Osteoblast (primary cell): ENCODE results near the gene CCDC83. TPM values are rescaled to one million over a fixed set of nuclear protein-coding genes. Genes with fewer than 3 reads are reported as not detected.

Experiments
- DNase-seq: peaks from one replicate; pipeline ENCODE4 v3.0.0; 2011; ENCODE audit warnings: low spot score, mixed read lengths; ENCODE audit not compliant: insufficient read length; ENCODE audit errors: missing footprints
- H2AFZ ChIP-seq: 2 replicates; pipeline ENCODE4 v1.6.0; 2011; ENCODE audit warnings: mild to moderate bottlenecking, low read length
- H3K27ac ChIP-seq: 2 replicates; pipeline ENCODE4 v1.5.1; 2011; ENCODE audit warnings: mild to moderate bottlenecking, low read depth, low read length, moderate library complexity
- H3K27me3 ChIP-seq: 2 replicates; pipeline ENCODE4 v1.6.0; 2012; ENCODE audit warnings: mild to moderate bottlenecking, control low read depth, inconsistent platforms, low read length, moderate library complexity; ENCODE audit not compliant: insufficient read depth
- H3K36me3 ChIP-seq: 2 replicates; pipeline ENCODE4 v1.5.1; 2011; ENCODE audit warnings: mild to moderate bottlenecking, low read length, control low read depth, moderate library complexity; ENCODE audit not compliant: insufficient read depth
- H3K4me1 ChIP-seq: 2 replicates; pipeline ENCODE4 v1.5.1; 2011; ENCODE audit warnings: mild to moderate bottlenecking, low read length, control low read depth, moderate library complexity; ENCODE audit not compliant: insufficient read depth
- H3K4me2 ChIP-seq: 2 replicates; pipeline ENCODE4 v1.6.0; 2011; ENCODE audit warnings: mild to moderate bottlenecking, low read length; ENCODE audit not compliant: insufficient read depth
- H3K4me3 ChIP-seq: fragments of 200-600 bp; sonication (generic); 3 replicates; pipeline ENCODE4 v1.5.1; 2012; ENCODE audit warnings: mild to moderate bottlenecking, low read length, inconsistent platforms; ENCODE audit not compliant: insufficient read depth
- H3K79me2 ChIP-seq: 2 replicates; pipeline ENCODE4 v1.6.0; 2012; ENCODE audit warnings: mild to moderate bottlenecking, low read length, control low read depth, inconsistent platforms; ENCODE audit not compliant: insufficient read depth
- H3K9me3 ChIP-seq: 2 replicates; pipeline ENCODE4 v1.5.1; 2011; ENCODE audit warnings: low read depth, low read length, control low read depth
- H4K20me1 ChIP-seq: 2 replicates; pipeline ENCODE4 v1.6.0; 2012; ENCODE audit warnings: mild to moderate bottlenecking, low read length, control low read depth; ENCODE audit not compliant: insufficient read depth
- CTCF ChIP-seq: IDR thresholded peaks from 2 replicates; pipeline ENCODE4 v1.5.1; 2011; ENCODE audit warnings: mild to moderate bottlenecking, low read depth, low read length, moderate library complexity; ENCODE audit errors: extremely low read depth
- total RNA-seq: library from RNA; depleted of rRNA; stranded (reverse); fragments of >200 nt; gene quantifications from 2 replicates; pipeline ENCODE4 v1.2.3, GENCODE V29; 2012

CCDC83 gene
- total RNA-seq, 1 donor = not detected

GRCh38 chr11:85889676-85890579 is 34.7 kb downstream of the CCDC83 start:
- H3K9me3 ChIP-seq = no peaks in the 10 kb centered on the region
- no peak for TF ChIP-seq CTCF
- H3K4me2 ChIP-seq = peak overlapping the region; percentile 31
- peak overlapping the region; percentile 7 for H2AFZ ChIP-seq
- no peaks in the 10 kb centered on the region for H3K36me3 ChIP-seq
- H3K27me3 ChIP-seq = no peaks in the 10 kb centered on the region
- H3K4me3 ChIP-seq = no peak overlapping the region
- peaks cover 21% of the 10 kb centered on the region for H3K4me1 ChIP-seq
- no peaks in the 10 kb centered on the region for H3K79me2 ChIP-seq
- H4K20me1 ChIP-seq = no peaks in the 10 kb centered on the region
- peak; percentile 42 for DNase-seq
- no peak overlapping the region for H3K27ac ChIP-seq

GRCh38 chr11:85893395-85893794 is 38.2 kb downstream of the CCDC83 start:
- peaks cover 10% of the 10 kb centered on the region for H3K4me1 ChIP-seq
- TF ChIP-seq CTCF = no peak
- no peak overlapping the region for H3K4me2 ChIP-seq
- H3K27me3 ChIP-seq = no peaks in the 10 kb centered on the region
- no peak overlapping the region for H3K4me3 ChIP-seq
- H4K20me1 ChIP-seq = no peaks in the 10 kb centered on the region
- no peaks in the 10 kb centered on the region for H3K9me3 ChIP-seq
- H3K36me3 ChIP-seq = no peaks in the 10 kb centered on the region
- peak; percentile 27 for DNase-seq
- no peak overlapping the region for H3K27ac ChIP-seq
- H2AFZ ChIP-seq = no peak overlapping the region
- no peaks in the 10 kb centered on the region for H3K79me2 ChIP-seq

- DNase-seq = no peak
Measured at GRCh38 chr11:85896876-85897275, 41.7 kb downstream of the CCDC83 start.

More at GRCh38 chr11:85896876-85897275, 41.7 kb downstream of the CCDC83 start:
- Histone ChIP-seq H3K4me1 (no peaks in the 10 kb centered on the region), H3K4me3 (no peak overlapping the region), H4K20me1 (no peaks in the 10 kb centered on the region), H3K79me2 (no peaks in the 10 kb centered on the region), H2AFZ (no peak overlapping the region), H3K4me2 (no peak overlapping the region), H3K9me3 (no peaks in the 10 kb centered on the region), H3K27me3 (no peaks in the 10 kb centered on the region), H3K36me3 (no peaks in the 10 kb centered on the region), H3K27ac (no peak overlapping the region)
- TF ChIP-seq CTCF = no peak
